Measurements from ENCODE around the gene ZNF534.
"Not testable (repeated sequence)": the region's sequence is repeated elsewhere in the genome, so short reads cannot be mapped to it uniquely, and the experiment has no call there.

ZNF534 gene

DNA sequence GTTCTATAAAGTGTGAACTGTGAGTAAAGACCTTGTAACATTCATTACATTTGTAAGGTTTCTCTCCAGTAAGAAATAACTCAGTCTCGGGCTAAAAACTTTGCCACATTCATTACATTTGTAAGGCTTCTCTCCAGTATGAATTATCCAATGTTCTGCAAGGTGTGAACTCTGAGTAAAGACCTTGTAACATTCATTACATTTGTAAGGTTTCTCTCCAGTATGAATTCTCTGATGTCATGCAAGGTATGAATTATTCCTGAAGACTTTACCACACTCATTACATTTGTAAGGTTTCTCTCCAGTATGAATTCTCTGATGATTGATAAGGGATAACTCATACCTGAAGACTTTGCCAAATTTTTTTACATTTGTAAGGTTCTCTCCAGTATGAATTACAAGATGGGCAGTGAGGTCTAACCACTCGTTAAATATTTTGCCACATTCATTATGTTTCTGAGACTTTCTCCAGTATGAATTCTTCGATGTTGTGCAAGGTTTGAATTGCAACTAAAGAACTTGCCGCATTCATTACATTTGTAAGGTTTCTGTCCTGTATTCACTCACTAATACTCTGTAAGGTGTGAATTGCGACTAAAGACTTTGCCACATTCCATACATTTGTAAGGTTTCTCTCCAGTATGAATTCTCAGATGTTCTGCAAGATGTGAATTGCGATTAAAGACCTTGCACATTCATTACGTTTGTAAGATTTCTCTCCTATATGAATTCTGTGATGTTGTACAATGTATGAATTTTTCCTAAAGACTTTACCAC, 45.6 kb downstream of the ZNF534 start:
- no peak overlapping the region for H2BK5ac ChIP-seq (ENCODE audit: low read length)
- H3K27ac ChIP-seq (replicated peaks; ENCODE audit: low read length), result no peak overlapping the region
- H3K4ac ChIP-seq (ENCODE audit: low read length), result no peak overlapping the region
- no CpG with 5 or more reads among the region's 7 CpGs for WGBS, 2 donors (ENCODE audit: extremely low coverage in 2 of 2, insufficient read length in 2 of 2, insufficient replicate concordance in 1 of 2)
- H3K36me3 ChIP-seq (replicated peaks in 1 of 2; ENCODE audit: control insufficient read depth in 2 of 2, insufficient read depth in 2 of 2, low read length in 2 of 2), result no peaks in the 10 kb centered on the region
- H3K27me3 ChIP-seq (ENCODE audit: control insufficient read depth in 3 of 3, insufficient read depth in 3 of 3, low read depth in 1 of 3, low read length in 3 of 3), result no peaks in the 10 kb centered on the region
- H3K9me3 ChIP-seq (replicated peaks in 1 of 2; ENCODE audit: control insufficient read depth in 2 of 2, insufficient read depth in 1 of 2, low read depth in 1 of 2, low read length in 2 of 2), result peaks cover 27 to 84% of the 10 kb centered on the region in 2 donors
- H3K18ac ChIP-seq (ENCODE audit: low read length), result no peak overlapping the region
- H2BK15ac ChIP-seq (ENCODE audit: low read length), result no peak overlapping the region
- H2BK12ac ChIP-seq (ENCODE audit: low read length), result no peak overlapping the region
- H4K8ac ChIP-seq (ENCODE audit: low read depth, low read length), result no peak overlapping the region
- H2BK120ac ChIP-seq (ENCODE audit: low read depth, low read length), result no peak overlapping the region
- DNase-seq (ENCODE audit: low spot score), result no peak
- no peak overlapping the region for H2AK5ac ChIP-seq (ENCODE audit: low read depth, low read length)
- no peak overlapping the region for H2AFZ ChIP-seq (ENCODE audit: low read length)
- no peak overlapping the region for H3K4me2 ChIP-seq (ENCODE audit: insufficient read depth, low read length, poor library complexity, severe bottlenecking)
- no peaks in the 10 kb centered on the region for H3K4me1 ChIP-seq (ENCODE audit: control insufficient read depth in 2 of 2, insufficient read depth in 1 of 2, low read depth in 1 of 2, low read length in 2 of 2)
- no peak overlapping the region for H3K14ac ChIP-seq (ENCODE audit: low read length)
- no peak overlapping the region for H3K4me3 ChIP-seq (ENCODE audit: low read length in 2 of 2)
- H4K91ac ChIP-seq (ENCODE audit: low read depth, low read length, poor library complexity), result no peak overlapping the region
- H3K23ac ChIP-seq (ENCODE audit: low read depth, low read length, poor library complexity), result no peak overlapping the region
- no peak overlapping the region for H3K9ac ChIP-seq (ENCODE audit: low read depth, low read length, poor library complexity)
- H3K79me1 ChIP-seq (ENCODE audit: low read depth, low read length), result no peaks in the 10 kb centered on the region

DNA sequence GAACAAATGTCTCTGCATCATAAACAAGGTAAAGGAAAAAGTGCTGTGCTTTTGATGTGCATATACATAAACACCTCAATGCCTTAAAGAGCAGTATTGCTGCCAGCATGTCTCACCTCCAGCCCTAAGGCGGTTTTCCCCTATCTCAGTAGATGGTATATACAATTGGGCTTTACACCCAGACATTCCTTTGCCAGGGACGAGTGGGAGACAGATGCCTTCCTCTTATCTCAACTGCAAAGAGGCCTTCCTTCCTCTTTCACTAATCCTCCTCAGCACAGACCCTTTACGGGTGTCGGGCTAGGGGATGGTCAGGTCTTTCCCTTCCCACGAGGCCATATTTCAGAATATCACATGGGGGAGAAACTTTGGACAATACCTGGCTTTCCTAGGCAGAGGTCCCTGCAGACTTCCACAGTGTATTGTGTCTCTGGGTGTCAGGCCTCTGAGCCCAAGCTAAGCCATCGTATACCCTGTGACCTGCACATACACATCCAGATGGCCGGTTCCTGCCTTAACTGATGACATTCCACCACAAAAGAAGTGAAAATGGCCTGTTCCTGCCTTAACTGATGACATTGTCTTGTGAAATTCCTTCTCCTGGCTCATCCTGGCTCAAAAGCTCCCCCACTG, 55.3 kb downstream of the ZNF534 start:
- H2BK12ac ChIP-seq (ENCODE audit: low read length); H3K4ac ChIP-seq (ENCODE audit: low read length); H4K8ac ChIP-seq (ENCODE audit: low read depth, low read length); H3K23ac ChIP-seq (ENCODE audit: low read depth, low read length, poor library complexity); H3K4me1 ChIP-seq (ENCODE audit: control insufficient read depth in 2 of 2, insufficient read depth in 1 of 2, low read depth in 1 of 2, low read length in 2 of 2); H3K27me3 ChIP-seq (ENCODE audit: control insufficient read depth in 3 of 3, insufficient read depth in 3 of 3, low read depth in 1 of 3, low read length in 3 of 3); H3K4me2 ChIP-seq (ENCODE audit: insufficient read depth, low read length, poor library complexity, severe bottlenecking); H3K4me3 ChIP-seq (ENCODE audit: low read length in 2 of 2); H2BK120ac ChIP-seq (ENCODE audit: low read depth, low read length); H2BK15ac ChIP-seq (ENCODE audit: low read length); H2AFZ ChIP-seq (ENCODE audit: low read length); H2BK5ac ChIP-seq (ENCODE audit: low read length); H3K14ac ChIP-seq (ENCODE audit: low read length); H3K27ac ChIP-seq (replicated peaks; ENCODE audit: low read length); H2AK5ac ChIP-seq (ENCODE audit: low read depth, low read length); DNase-seq (ENCODE audit: low spot score); H3K18ac ChIP-seq (ENCODE audit: low read length); H4K91ac ChIP-seq (ENCODE audit: low read depth, low read length, poor library complexity); H3K79me1 ChIP-seq (ENCODE audit: low read depth, low read length); H3K36me3 ChIP-seq (replicated peaks in 1 of 2; ENCODE audit: control insufficient read depth in 2 of 2, insufficient read depth in 2 of 2, low read length in 2 of 2); H3K9ac ChIP-seq (ENCODE audit: low read depth, low read length, poor library complexity); H3K9me3 ChIP-seq (replicated peaks in 1 of 2; ENCODE audit: control insufficient read depth in 2 of 2, insufficient read depth in 1 of 2, low read depth in 1 of 2, low read length in 2 of 2): not testable (repeated sequence)
- WGBS, 2 donors (ENCODE audit: extremely low coverage in 2 of 2, insufficient read length in 2 of 2, insufficient replicate concordance in 1 of 2), result no CpG with 5 or more reads among the region's 7 CpGs

- not testable (repeated sequence) for H3K27me3 ChIP-seq (ENCODE audit: control insufficient read depth in 3 of 3, insufficient read depth in 3 of 3, low read depth in 1 of 3, low read length in 3 of 3); H3K14ac ChIP-seq (ENCODE audit: low read length); H3K27ac ChIP-seq (replicated peaks; ENCODE audit: low read length); H3K18ac ChIP-seq (ENCODE audit: low read length); H3K4me2 ChIP-seq (ENCODE audit: insufficient read depth, low read length, poor library complexity, severe bottlenecking); H4K91ac ChIP-seq (ENCODE audit: low read depth, low read length, poor library complexity); H3K9me3 ChIP-seq (replicated peaks in 1 of 2; ENCODE audit: control insufficient read depth in 2 of 2, insufficient read depth in 1 of 2, low read depth in 1 of 2, low read length in 2 of 2); H2AK5ac ChIP-seq (ENCODE audit: low read depth, low read length); H4K8ac ChIP-seq (ENCODE audit: low read depth, low read length); H3K9ac ChIP-seq (ENCODE audit: low read depth, low read length, poor library complexity); H2BK15ac ChIP-seq (ENCODE audit: low read length); H2BK5ac ChIP-seq (ENCODE audit: low read length); H2BK120ac ChIP-seq (ENCODE audit: low read depth, low read length); H3K23ac ChIP-seq (ENCODE audit: low read depth, low read length, poor library complexity); H3K79me1 ChIP-seq (ENCODE audit: low read depth, low read length); H3K4ac ChIP-seq (ENCODE audit: low read length); H3K4me1 ChIP-seq (ENCODE audit: control insufficient read depth in 2 of 2, insufficient read depth in 1 of 2, low read depth in 1 of 2, low read length in 2 of 2); H3K4me3 ChIP-seq (ENCODE audit: low read length in 2 of 2); DNase-seq (ENCODE audit: low spot score); H2BK12ac ChIP-seq (ENCODE audit: low read length); H3K36me3 ChIP-seq (replicated peaks in 1 of 2; ENCODE audit: control insufficient read depth in 2 of 2, insufficient read depth in 2 of 2, low read length in 2 of 2); H2AFZ ChIP-seq (ENCODE audit: low read length)
- no CpG with 5 or more reads among the region's 7 CpGs for WGBS, 2 donors (ENCODE audit: extremely low coverage in 2 of 2, insufficient read length in 2 of 2, insufficient replicate concordance in 1 of 2)
These were observed 56.1 kb downstream of the ZNF534 start for GRCh38 chr19:52485064-52485463.

DNA sequence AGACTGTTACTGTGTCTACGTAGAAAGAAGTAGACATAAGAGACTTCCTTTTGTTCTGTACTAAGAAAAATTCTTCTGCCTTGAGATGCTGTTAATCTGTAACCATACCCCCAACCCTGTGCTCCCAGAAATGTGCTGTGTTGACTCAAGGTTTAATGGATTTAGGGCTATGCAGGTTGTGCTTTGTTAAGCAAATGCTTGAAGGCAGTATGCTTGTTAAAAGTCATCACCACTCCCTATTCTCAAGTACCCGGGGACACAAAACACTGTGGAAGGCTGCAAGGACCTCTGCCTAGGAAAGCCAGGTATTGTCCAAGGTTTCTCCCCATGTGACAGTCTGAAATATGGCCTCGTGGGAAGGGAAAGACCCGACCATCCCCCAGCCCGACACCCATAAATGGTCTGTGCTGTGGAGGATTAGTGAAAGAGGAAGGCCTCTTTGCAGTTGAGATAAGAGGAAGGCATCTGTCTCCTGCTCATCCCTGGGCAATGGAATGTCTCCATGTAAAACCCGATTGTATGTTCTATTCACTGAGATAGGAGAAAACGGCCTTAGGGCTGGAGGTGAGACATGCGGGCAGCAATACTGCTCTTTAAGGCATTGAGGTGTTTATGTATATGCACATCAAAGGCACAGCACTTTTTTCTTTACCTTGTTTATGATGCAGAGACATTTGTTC, 56.8 kb downstream of the ZNF534 start:
- H2BK12ac ChIP-seq (ENCODE audit: low read length); H3K4me1 ChIP-seq (ENCODE audit: control insufficient read depth in 2 of 2, insufficient read depth in 1 of 2, low read depth in 1 of 2, low read length in 2 of 2); H4K8ac ChIP-seq (ENCODE audit: low read depth, low read length); H2BK5ac ChIP-seq (ENCODE audit: low read length); H2BK120ac ChIP-seq (ENCODE audit: low read depth, low read length); H3K4me3 ChIP-seq (ENCODE audit: low read length in 2 of 2); H3K18ac ChIP-seq (ENCODE audit: low read length); H2BK15ac ChIP-seq (ENCODE audit: low read length); H2AFZ ChIP-seq (ENCODE audit: low read length); H3K27ac ChIP-seq (replicated peaks; ENCODE audit: low read length); H3K4ac ChIP-seq (ENCODE audit: low read length); H4K91ac ChIP-seq (ENCODE audit: low read depth, low read length, poor library complexity); H3K36me3 ChIP-seq (replicated peaks in 1 of 2; ENCODE audit: control insufficient read depth in 2 of 2, insufficient read depth in 2 of 2, low read length in 2 of 2); H3K4me2 ChIP-seq (ENCODE audit: insufficient read depth, low read length, poor library complexity, severe bottlenecking); H3K9ac ChIP-seq (ENCODE audit: low read depth, low read length, poor library complexity); H3K23ac ChIP-seq (ENCODE audit: low read depth, low read length, poor library complexity); H3K14ac ChIP-seq (ENCODE audit: low read length); H2AK5ac ChIP-seq (ENCODE audit: low read depth, low read length); H3K27me3 ChIP-seq (ENCODE audit: control insufficient read depth in 3 of 3, insufficient read depth in 3 of 3, low read depth in 1 of 3, low read length in 3 of 3); H3K9me3 ChIP-seq (replicated peaks in 1 of 2; ENCODE audit: control insufficient read depth in 2 of 2, insufficient read depth in 1 of 2, low read depth in 1 of 2, low read length in 2 of 2); DNase-seq (ENCODE audit: low spot score); H3K79me1 ChIP-seq (ENCODE audit: low read depth, low read length): not testable (repeated sequence)
- no CpG with 5 or more reads among the region's 8 CpGs for WGBS, 2 donors (ENCODE audit: extremely low coverage in 2 of 2, insufficient read length in 2 of 2, insufficient replicate concordance in 1 of 2)

All from neuronal stem cell (in vitro differentiated cells).